Raji (cell line): Measurements from ENCODE around the gene STRA8.

Experiments used
- POLR2A ChIP-seq: IDR thresholded peaks from 2 replicates; pipeline ENCODE4 v1.6.1; 2011; ENCODE audit warnings: low read depth, low read length, control low read depth; ENCODE audit not compliant: insufficient read depth

Gene STRA8

DNA sequence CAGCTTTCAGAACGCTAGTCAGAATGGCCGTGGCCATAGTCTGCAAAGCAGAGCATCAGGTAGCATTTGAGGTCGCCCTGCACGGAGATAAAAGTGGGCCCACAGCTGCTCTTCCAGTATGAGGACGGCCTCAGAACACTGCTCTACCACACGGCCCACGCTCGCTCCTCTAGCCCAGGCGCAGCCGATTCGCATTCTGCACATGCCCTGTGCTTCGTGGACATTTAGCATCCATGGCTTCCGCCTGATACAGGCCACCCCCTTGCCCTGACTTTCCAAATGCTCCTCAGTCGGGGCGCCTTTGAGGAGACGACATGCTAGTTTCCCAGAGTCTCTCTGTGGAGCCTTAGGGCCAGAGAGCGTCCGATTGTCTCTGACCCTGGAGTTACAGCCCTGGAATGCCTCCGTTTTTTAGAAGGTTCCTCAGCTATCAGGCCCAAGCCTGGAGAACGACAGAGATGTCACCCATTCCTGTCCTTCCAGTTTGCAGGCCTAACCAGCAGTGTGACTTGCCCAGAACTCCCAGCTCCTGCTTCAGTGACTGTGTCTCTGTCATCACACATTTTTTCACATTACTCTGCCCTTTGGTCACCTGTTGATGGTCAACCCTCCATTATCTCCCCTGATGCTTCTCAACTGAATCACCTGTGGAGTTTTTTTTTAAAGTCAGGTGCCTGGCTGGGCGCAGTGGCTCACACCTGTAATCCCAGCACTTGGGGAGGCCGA lies 14.3 kb downstream of the STRA8 start:
- TF ChIP-seq POLR2A = no peak

- TF ChIP-seq POLR2A = no peak
These were observed 14.9 kb downstream of the STRA8 start for GRCh38 chr7:135248546-135248945.

GRCh38 chr7:135251496-135252391 lies 18.1 kb downstream of the STRA8 start:
- no peak for TF ChIP-seq POLR2A

DNA sequence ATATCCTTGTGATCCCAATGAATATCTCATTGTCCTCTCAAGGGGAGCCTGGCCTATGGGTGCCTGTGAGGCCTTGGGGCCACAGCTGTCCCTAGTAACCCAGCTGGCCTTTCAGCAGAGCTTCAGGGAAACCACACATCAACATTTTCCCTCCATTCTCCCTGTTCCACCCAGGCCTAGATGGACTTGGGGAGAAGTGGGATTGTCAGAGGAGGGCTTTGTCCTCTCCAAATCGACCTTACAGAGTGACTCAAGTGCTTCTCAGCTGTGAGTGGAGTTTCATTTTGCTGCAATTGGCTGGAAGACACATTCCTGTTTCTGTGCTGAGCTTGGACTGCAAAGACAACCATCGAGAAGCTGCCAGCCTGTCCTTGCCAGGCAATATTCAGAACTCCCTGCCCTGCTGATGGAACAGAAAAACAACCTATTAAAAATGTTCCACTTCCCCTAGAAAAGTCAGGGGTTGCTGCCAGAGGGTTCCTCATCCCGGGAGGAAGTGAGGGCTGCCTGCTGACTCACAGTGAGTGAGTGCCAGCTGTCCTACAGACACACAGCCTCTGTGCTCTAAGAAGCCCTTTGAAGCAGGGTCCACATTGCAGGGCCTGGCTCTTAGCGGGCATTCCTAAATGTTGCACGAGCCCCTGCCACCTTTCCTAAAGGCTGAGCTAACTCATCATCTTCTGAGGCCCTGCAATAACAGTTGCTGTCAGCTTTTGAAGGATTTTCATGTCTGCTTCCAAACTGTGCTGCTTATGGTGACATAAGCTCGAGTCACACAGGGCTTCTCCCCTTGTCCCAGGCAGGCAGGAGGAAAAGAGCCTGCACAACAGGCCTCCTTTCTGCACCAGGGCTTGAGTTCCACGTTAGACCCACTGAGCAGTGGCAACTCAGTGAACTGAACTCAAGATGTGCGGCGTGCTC lies 20.5 kb downstream of the STRA8 start:
- TF ChIP-seq POLR2A = no peak

DNA sequence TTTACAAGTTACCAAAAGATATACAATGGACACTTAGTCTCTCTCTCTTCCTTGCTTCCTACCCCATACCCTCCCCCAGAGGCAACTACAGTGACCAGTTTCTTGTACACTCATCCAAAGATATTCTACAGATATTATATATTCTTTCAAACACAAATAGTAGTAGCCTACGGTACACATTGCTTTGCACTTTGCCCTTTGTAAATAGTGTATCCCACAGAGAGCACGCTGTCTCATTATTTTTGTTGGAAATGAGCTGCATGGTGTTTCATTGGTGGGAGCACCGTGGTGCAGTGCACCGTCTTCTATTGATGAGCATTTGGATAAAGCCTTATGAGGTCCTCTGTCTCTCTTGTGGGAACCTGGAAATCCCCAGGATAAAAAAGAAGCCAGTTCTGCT lies 24.2 kb downstream of the STRA8 start:
- no peak for TF ChIP-seq POLR2A

- TF ChIP-seq POLR2A = no peak
These were observed 24.9 kb downstream of the STRA8 start for GRCh38 chr7:135258585-135258984.

- TF ChIP-seq POLR2A = no peak
These were observed 26.1 kb downstream of the STRA8 start for GRCh38 chr7:135259702-135260101.

GRCh38 chr7:135260470-135260869 lies 26.8 kb downstream of the STRA8 start:
- TF ChIP-seq POLR2A = no peak

GRCh38 chr7:135260930-135261721 lies 27.5 kb downstream of the STRA8 start:
- TF ChIP-seq POLR2A = no peak

- TF ChIP-seq POLR2A = no peak
These were observed 29.1 kb downstream of the STRA8 start for GRCh38 chr7:135262623-135263320.

GRCh38 chr7:135263321-135263970 lies 29.8 kb downstream of the STRA8 start:
- no peak for TF ChIP-seq POLR2A

GRCh38 chr7:135265637-135266036 lies 32.0 kb downstream of the STRA8 start:
- TF ChIP-seq POLR2A = no peak

DNA sequence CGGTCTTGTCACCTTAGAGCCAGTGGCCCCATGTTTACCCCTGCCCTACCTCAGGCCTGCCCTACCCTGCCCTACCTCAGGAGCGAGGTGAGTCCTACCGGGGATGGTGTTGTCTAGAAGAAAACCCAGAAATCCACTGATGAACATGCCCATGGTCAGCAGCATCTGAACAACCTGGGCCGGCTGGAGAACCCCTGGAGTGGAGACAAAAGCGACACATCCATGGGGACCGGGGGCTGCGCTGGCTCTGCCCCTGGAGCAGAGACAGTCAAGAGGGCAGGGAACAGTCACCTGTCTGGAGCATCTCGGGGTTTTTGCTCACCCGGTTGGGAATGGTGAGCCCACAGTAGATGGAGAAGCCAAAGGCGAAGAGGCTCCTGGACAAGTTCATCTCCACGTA lies 36.3 kb downstream of the STRA8 start:
- TF ChIP-seq POLR2A = no peak
